Calu3 (cell line): ENCODE results near the gene PXDN. TPM values are rescaled to one million over a fixed set of nuclear protein-coding genes. Genes with fewer than 3 reads are reported as not detected.

Experiments
- BruUV-seq: library from RNA; stranded (reverse); fragments of 400-500 nt; replicated peaks from 2 replicates; lab custom pipeline; 2021; lab: Mats Ljungman, UMichigan
- CTCF ChIA-PET: fragments of 300-600 bp; sonication (Branson Sonifier 250); formaldehyde crosslinking; loops from one replicate; lab custom pipeline; 2022; ENCODE audit warnings: antibody characterized with exemption; lab: Charles Lee
- DNase-seq: peaks from one replicate; pipeline ENCODE4 v3.0.0; 2022
- H3K27ac Mint-ChIP-seq: one replicate; pipeline ENCODE4 v1.8.0; 2022; ENCODE audit warnings: mixed read lengths; ENCODE audit not compliant: unreplicated experiment
- H3K27me3 Mint-ChIP-seq: one replicate; pipeline ENCODE4 v1.8.0; 2022; ENCODE audit warnings: mixed read lengths; ENCODE audit not compliant: unreplicated experiment
- H3K36me3 Mint-ChIP-seq: one replicate; pipeline ENCODE4 v1.8.0; 2022; ENCODE audit warnings: mild to moderate bottlenecking, moderate library complexity, mixed read lengths; ENCODE audit not compliant: insufficient read depth, unreplicated experiment
- H3K4me1 Mint-ChIP-seq: one replicate; pipeline ENCODE4 v1.8.0; 2022; ENCODE audit warnings: mild to moderate bottlenecking, low read depth, mixed read lengths; ENCODE audit not compliant: unreplicated experiment
- H3K4me3 Mint-ChIP-seq: one replicate; pipeline ENCODE4 v1.8.0; 2022; ENCODE audit warnings: mild to moderate bottlenecking, low read depth, moderate library complexity, mixed read lengths; ENCODE audit not compliant: unreplicated experiment
- H3K9me3 Mint-ChIP-seq: one replicate; pipeline ENCODE4 v1.8.0; 2022; ENCODE audit warnings: low read depth, mixed read lengths; ENCODE audit not compliant: unreplicated experiment
- intact Hi-C: fragments of 100-400 bp; cut with micrococcal nuclease; formaldehyde crosslinking; loops from one replicate; pipeline ENCODE4 v1.10.0; 2022; ENCODE audit not compliant: unreplicated experiment
- total RNA-seq: library from RNA; stranded (reverse); gene quantifications from 2 replicates; pipeline ENCODE4 v1.2.3, GENCODE V29; 2022
- TF ChIP-seq, protein P1 (sequence below): fragments of 200-600 bp; IDR thresholded peaks from one replicate; pipeline ENCODE4 v1.8.0; 2022; ENCODE audit warnings: antibody characterized with exemption; ENCODE audit not compliant: unreplicated experiment

Gene PXDN
- total RNA-seq, 1 experiment from 2014 or later: not detected

DNA sequence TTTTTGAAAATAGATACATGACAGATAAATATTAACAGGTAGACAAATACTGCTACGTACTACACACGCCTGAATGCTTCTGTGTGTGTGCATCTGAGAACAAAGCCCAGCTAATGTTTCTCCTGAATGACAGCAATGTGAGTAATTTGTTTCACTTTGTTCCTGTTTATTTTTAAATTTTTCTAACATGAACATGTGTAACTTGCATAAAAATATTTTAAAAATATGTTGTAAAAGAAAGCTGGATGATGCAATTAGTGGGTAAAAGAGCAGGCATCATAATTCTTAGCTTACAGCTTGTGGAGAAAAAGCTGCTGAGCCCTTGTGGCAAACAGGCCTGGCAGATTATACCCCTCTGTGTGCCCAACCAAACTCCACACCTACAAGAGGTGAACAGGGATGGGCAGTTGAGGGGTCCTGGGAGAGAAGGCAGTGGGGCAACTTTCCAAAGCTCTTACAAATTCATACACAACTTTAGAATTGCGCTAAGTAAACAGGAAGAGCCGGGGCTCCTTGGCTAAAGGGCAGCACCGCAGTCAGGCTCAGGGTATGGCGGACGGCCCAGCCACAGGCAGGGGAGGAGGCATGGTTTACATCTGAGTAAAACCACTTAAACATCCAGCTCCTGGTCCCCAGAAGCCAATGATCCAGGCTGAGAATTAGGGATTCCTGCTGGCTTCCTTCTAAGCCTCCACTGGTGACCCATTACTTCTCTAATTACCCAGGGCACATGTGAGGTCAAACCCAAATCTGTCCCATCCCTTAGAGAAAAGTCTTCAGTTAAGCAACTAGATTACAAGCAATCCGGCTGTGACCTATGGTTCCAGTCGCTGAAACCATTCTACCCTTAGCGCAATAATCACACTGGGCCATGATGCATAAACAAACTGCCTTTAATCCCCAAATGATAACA lies 14.0 kb downstream of the PXDN start:
- Mint-ChIP-seq H3K36me3 (no peaks in the 10 kb centered on the region), H3K4me3 (no peak overlapping the region), H3K9me3 (peaks cover 12% of the 10 kb centered on the region), H3K4me1 (no peaks in the 10 kb centered on the region), H3K27me3 (no peaks in the 10 kb centered on the region), H3K27ac (no peak overlapping the region)
- intact Hi-C loops: no loop called here
- BruUV-seq: no TSS peak
- TF ChIP-seq, protein P1, sequence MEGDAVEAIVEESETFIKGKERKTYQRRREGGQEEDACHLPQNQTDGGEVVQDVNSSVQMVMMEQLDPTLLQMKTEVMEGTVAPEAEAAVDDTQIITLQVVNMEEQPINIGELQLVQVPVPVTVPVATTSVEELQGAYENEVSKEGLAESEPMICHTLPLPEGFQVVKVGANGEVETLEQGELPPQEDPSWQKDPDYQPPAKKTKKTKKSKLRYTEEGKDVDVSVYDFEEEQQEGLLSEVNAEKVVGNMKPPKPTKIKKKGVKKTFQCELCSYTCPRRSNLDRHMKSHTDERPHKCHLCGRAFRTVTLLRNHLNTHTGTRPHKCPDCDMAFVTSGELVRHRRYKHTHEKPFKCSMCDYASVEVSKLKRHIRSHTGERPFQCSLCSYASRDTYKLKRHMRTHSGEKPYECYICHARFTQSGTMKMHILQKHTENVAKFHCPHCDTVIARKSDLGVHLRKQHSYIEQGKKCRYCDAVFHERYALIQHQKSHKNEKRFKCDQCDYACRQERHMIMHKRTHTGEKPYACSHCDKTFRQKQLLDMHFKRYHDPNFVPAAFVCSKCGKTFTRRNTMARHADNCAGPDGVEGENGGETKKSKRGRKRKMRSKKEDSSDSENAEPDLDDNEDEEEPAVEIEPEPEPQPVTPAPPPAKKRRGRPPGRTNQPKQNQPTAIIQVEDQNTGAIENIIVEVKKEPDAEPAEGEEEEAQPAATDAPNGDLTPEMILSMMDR: no peak
- DNase-seq: no peak
- CTCF ChIA-PET: no interaction called here

DNA sequence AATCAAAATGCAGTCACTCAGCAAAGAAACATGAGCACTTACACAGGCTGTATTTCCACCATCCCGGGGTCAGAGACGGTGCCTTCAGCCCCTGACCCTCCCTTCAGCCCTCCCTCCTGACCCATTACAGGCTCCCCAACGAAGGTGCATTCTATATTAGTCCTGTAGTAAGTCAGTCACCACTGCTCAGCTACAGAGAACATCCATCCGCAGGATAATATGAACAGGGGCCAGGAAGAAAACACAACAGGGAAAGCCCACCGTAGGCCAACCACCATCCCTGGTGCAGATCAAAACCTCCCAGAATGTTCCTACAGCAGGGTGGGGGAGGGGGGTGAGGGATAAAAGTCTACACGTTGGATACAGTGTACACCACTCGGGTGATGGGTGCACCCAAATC lies 15.1 kb downstream of the PXDN start:
- no peak for DNase-seq
- Mint-ChIP-seq H3K4me3 (no peak overlapping the region), H3K36me3 (no peaks in the 10 kb centered on the region), H3K27me3 (no peaks in the 10 kb centered on the region), H3K27ac (no peak overlapping the region), H3K4me1 (no peaks in the 10 kb centered on the region), H3K9me3 (peaks cover 9% of the 10 kb centered on the region)
- TF ChIP-seq, protein P1: no peak
- no TSS peak for BruUV-seq
- intact Hi-C loops: no loop called here
- CTCF ChIA-PET: no interaction called here

DNA sequence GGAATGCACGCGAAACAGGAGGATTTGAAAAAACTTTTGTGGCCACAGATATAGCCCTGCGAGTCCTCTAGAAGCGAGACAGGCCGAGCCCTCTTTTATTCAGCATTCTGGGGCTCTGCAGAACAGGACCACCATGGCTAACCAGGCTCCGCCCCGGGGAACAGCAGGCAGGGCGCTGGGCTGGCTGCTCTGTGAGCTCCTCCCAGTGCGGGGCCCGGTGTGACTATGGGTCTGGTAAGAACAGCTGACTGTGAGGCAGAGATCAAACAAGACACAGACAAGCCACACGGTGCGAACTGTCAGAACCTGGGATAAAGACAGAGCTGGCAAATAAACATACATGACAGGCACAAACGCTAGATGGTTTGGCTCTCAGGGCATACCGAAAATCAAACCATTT lies 15.5 kb downstream of the PXDN start:
- Mint-ChIP-seq H3K27me3 (no peaks in the 10 kb centered on the region), H3K9me3 (peaks cover 9% of the 10 kb centered on the region), H3K27ac (no peak overlapping the region), H3K4me1 (no peaks in the 10 kb centered on the region), H3K36me3 (no peaks in the 10 kb centered on the region), H3K4me3 (no peak overlapping the region)
- TF ChIP-seq, protein P1: no peak
- no peak for DNase-seq
- CTCF ChIA-PET: no interaction called here
- intact Hi-C loops: no loop called here
- BruUV-seq: no TSS peak

DNA sequence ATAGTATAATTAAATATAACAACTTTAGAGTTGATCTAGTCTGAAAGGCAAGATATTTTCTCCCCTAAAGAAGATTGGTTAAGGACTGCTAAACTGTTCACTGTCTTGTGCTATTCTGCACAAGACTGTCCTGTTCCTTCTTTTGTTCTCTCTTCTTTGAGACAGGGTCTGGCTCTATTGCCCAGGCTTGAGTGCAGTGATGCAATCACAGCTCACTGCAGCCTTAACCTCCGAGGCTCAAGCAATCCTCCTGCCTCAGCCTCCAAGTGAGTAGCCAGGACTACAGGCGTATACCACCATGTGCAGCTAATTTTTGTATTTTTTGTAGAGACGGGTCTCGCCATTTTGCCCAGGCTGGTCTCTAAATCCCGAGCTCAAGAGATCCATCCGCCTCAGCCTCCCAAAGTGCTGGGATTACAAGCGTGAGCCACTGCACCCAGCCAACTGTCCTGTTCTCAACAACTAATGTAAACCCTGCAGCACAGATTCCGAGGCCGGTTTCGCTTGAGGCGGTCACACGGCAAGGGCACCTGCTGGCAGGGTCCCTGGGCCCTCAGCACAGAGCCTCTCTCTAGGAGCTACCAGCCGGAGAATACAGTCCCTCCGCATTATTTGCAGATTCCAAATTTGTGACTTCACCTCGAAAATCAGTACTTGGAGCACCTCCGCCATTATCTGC lies 16.4 kb downstream of the PXDN start:
- no peak for DNase-seq
- H3K36me3 Mint-ChIP-seq: no peaks in the 10 kb centered on the region
- CTCF ChIA-PET: no interaction called here
- no peaks in the 10 kb centered on the region for H3K27me3 Mint-ChIP-seq
- H3K9me3 Mint-ChIP-seq: peaks cover 6% of the 10 kb centered on the region
- H3K27ac Mint-ChIP-seq: no peak overlapping the region
- no peaks in the 10 kb centered on the region for H3K4me1 Mint-ChIP-seq
- TF ChIP-seq, protein P1: no peak
- no TSS peak for BruUV-seq
- intact Hi-C loops: no loop called here
- no peak overlapping the region for H3K4me3 Mint-ChIP-seq
